HCT116 (cell line): ENCODE results near the gene MYH6. TPM values are rescaled to one million over a fixed set of nuclear protein-coding genes. Genes with fewer than 3 reads are reported as not detected.

ENCODE experiments used
- ATAC-seq: fragments of 200-7000 bp; cut with Tn5 transposase; 2 replicates; pipeline ENCODE4 v1.9.1; 2020; ENCODE audit warnings: mild to moderate bottlenecking, moderate library complexity
- BruUV-seq: library from RNA; stranded (reverse); fragments of 400-500 nt; replicated peaks from 2 replicates; lab custom pipeline; 2021; lab: Mats Ljungman, UMichigan
- CTCF ChIA-PET: fragments of 300-600 bp; sonication (Branson Sonifier 250); formaldehyde crosslinking; loops from one replicate; lab custom pipeline; 2021; ENCODE audit warnings: antibody characterized with exemption; lab: Charles Lee
- POLR2A ChIA-PET: fragments of 300-600, 350-600 bp; sonication (Branson Sonifier 250); formaldehyde crosslinking; loops from one replicate; lab custom pipeline; 2021; ENCODE audit warnings: antibody characterized with exemption; lab: Charles Lee
- RAD21 ChIA-PET, 2 experiments: fragments of 300-600 bp; sonication (Branson Sonifier 250); formaldehyde crosslinking; loops; one replicate each; lab custom pipeline; 2023; ENCODE audit warnings: low total read pairs in 2 of 2; ENCODE audit not compliant: uncharacterized antibody in 2 of 2, unreplicated experiment in 2 of 2, low non-redundant PET in 1 of 2; lab: Charles Lee
- DNase-seq: peaks from one replicate; pipeline ENCODE4 v3.0.0-alpha.2; 2010; ENCODE audit warnings: low read depth, low spot score
- H2AFZ ChIP-seq: fragments of 200-600 bp; shearing (Covaris generic), sonication (generic); 2 replicates; pipeline ENCODE4 v1.6.1; 2017; ENCODE audit warnings: low read depth, mixed run types, mixed read lengths, antibody characterized with exemption, low read length; ENCODE audit not compliant: poor library complexity, severe bottlenecking
- H3K27ac ChIP-seq: 2 replicates; pipeline ENCODE4 v1.5.1; 2012; ENCODE audit warnings: low read depth, low read length
- H3K27me3 ChIP-seq: fragments of 200-600 bp; sonication (generic); 2 replicates; pipeline ENCODE4 v1.6.1; 2016; ENCODE audit warnings: mixed run types, low read length, mixed read lengths; ENCODE audit not compliant: insufficient read depth
- H3K36me3 ChIP-seq, 2 experiments: fragments of 200-500 bp in 1 of 2; fragments of 200-600 bp in 1 of 2; sonication (Bioruptor generic) in 1 of 2; sonication (generic) in 1 of 2; 2 replicates each; pipeline versions ENCODE4 v1.5.1 to v1.6.1; 2014 to 2016; ENCODE audit warnings: low read length in 2 of 2, inconsistent platforms in 1 of 2, mixed read lengths in 1 of 2, mixed run types in 1 of 2; ENCODE audit not compliant: insufficient read depth in 2 of 2, control insufficient read depth in 1 of 2
- H3K4me1 ChIP-seq, 2 experiments: fragments of 200-600 bp in 1 of 2; sonication (generic) in 1 of 2; 2 replicates each; pipeline versions ENCODE4 v1.5.1 to v1.6.1; 2012 to 2017; ENCODE audit warnings: low read length in 2 of 2, inconsistent platforms in 1 of 2, mild to moderate bottlenecking in 1 of 2, mixed read lengths in 1 of 2, mixed run types in 1 of 2, moderate library complexity in 1 of 2; ENCODE audit not compliant: insufficient read depth in 2 of 2, control insufficient read depth in 1 of 2
- H3K4me2 ChIP-seq: fragments of 200-600 bp; sonication (generic); 2 replicates; pipeline ENCODE4 v1.6.1; 2017; ENCODE audit warnings: mixed run types, low read length, mixed read lengths
- H3K4me3 ChIP-seq, 2 experiments: fragments of 200-600 bp in 1 of 2; sonication (generic) in 1 of 2; replicated peaks in 1 of 2; 2 replicates each; pipeline ENCODE4 v1.5.1; 2011 to 2016; ENCODE audit warnings: low read length in 2 of 2, control low read depth in 1 of 2, low read depth in 1 of 2, mild to moderate bottlenecking in 1 of 2, mixed read lengths in 1 of 2, mixed run types in 1 of 2
- H3K79me2 ChIP-seq: fragments of 200-600 bp; sonication (generic); 2 replicates; pipeline ENCODE4 v1.6.1; 2017; ENCODE audit warnings: mild to moderate bottlenecking, mixed run types, low read length, moderate library complexity, mixed read lengths; ENCODE audit not compliant: insufficient read depth
- H3K9ac ChIP-seq: fragments of 200-600 bp; sonication (generic); 2 replicates; pipeline ENCODE4 v1.6.1; 2016; ENCODE audit warnings: low read length, mixed read lengths
- H3K9me2 ChIP-seq: fragments of 200-600 bp; sonication (generic), shearing (Covaris generic); 2 replicates; pipeline ENCODE4 v1.6.1; 2017; ENCODE audit warnings: mixed run types, mild to moderate bottlenecking, moderate library complexity; ENCODE audit not compliant: insufficient read depth
- H3K9me3 ChIP-seq, 2 experiments: fragments of 200-500 bp in 1 of 2; fragments of 200-600 bp in 1 of 2; sonication (Bioruptor generic) in 1 of 2; sonication (generic) in 1 of 2; 2 replicates each; pipeline ENCODE4 v1.6.1; 2014 to 2017; ENCODE audit warnings: low read length in 2 of 2, mixed read lengths in 2 of 2, inconsistent platforms in 1 of 2, low read depth in 1 of 2, mild to moderate bottlenecking in 1 of 2, mixed run types in 1 of 2, moderate library complexity in 1 of 2; ENCODE audit not compliant: control insufficient read depth in 1 of 2, insufficient read depth in 1 of 2
- H4K20me1 ChIP-seq: fragments of 200-600 bp; sonication (generic), shearing (Covaris generic); 2 replicates; pipeline ENCODE4 v1.6.1; 2017; ENCODE audit warnings: mixed run types, mild to moderate bottlenecking, moderate library complexity; ENCODE audit not compliant: insufficient read depth
- EGR1 ChIP-seq: IDR thresholded peaks from 2 replicates; pipeline ENCODE4 v1.6.1; 2012; ENCODE audit warnings: low read depth
- ELF1 ChIP-seq: IDR thresholded peaks from 2 replicates; pipeline ENCODE4 v1.6.1; 2012; ENCODE audit warnings: low read depth, borderline replicate concordance
- EZH2 ChIP-seq: fragments of 200-600 bp; sonication (generic); IDR thresholded peaks from 2 replicates; pipeline ENCODE4 v1.6.1; 2017; ENCODE audit warnings: antibody characterized with exemption, mixed run types
- FOSL1 ChIP-seq: IDR thresholded peaks from 2 replicates; pipeline ENCODE4 v1.6.1; 2012; ENCODE audit warnings: low read depth
- MAX ChIP-seq: IDR thresholded peaks from 2 replicates; pipeline ENCODE4 v1.6.1; 2012
- POLR2A ChIP-seq: IDR thresholded peaks from 2 replicates; pipeline ENCODE4 v1.7.0; 2011; ENCODE audit warnings: borderline replicate concordance; ENCODE audit not compliant: insufficient read depth, insufficient read length; ENCODE audit errors: extremely low read depth
- POLR2AphosphoS5 ChIP-seq: IDR thresholded peaks from 2 replicates; pipeline ENCODE4 v1.6.1; 2011; ENCODE audit warnings: mild to moderate bottlenecking, low read depth, low read length, moderate library complexity
- REST ChIP-seq: IDR thresholded peaks from 2 replicates; pipeline ENCODE4 v1.6.1; 2012; ENCODE audit warnings: low read depth
- SP1 ChIP-seq: IDR thresholded peaks from 2 replicates; pipeline ENCODE4 v1.6.1; 2012; ENCODE audit warnings: low read depth
- SRF ChIP-seq: IDR thresholded peaks from 2 replicates; pipeline ENCODE4 v1.6.1; 2012; ENCODE audit warnings: low read depth
- TCF7L2 ChIP-seq: IDR thresholded peaks from 2 replicates; pipeline ENCODE4 v1.7.0; 2011; ENCODE audit warnings: borderline replicate concordance, inconsistent platforms; ENCODE audit not compliant: insufficient read depth, insufficient read length; ENCODE audit errors: extremely low read depth
- YY1 ChIP-seq: IDR thresholded peaks from 2 replicates; pipeline ENCODE4 v1.6.1; 2011; ENCODE audit warnings: low read length, low read depth, moderate library complexity, mild to moderate bottlenecking; ENCODE audit not compliant: insufficient replicate concordance; ENCODE audit errors: extremely low read depth
- ZBTB33 ChIP-seq: IDR thresholded peaks from 2 replicates; pipeline ENCODE4 v1.6.1; 2011; ENCODE audit warnings: mild to moderate bottlenecking, low read length, moderate library complexity; ENCODE audit not compliant: insufficient replicate concordance; ENCODE audit errors: extremely low read depth
- ZFX ChIP-seq: fragments of 450-650 bp; IDR thresholded peaks from 2 replicates; pipeline ENCODE4 v1.6.1; 2017
- ZNF274 ChIP-seq: fragments of 200-500 bp; sonication (Bioruptor generic); IDR thresholded peaks from 2 replicates; pipeline ENCODE4 v1.6.1; 2014; ENCODE audit warnings: mild to moderate bottlenecking, low read depth, low read length, inconsistent platforms
- intact Hi-C: fragments of 100-400 bp; cut with micrococcal nuclease; formaldehyde crosslinking; loops from 2 replicates; pipeline ENCODE4 v1.10.0; 2022
- total RNA-seq: library from RNA; stranded (reverse); gene quantifications from one replicate; pipeline ENCODE4 v1.2.1, GENCODE V29; 2021; ENCODE audit not compliant: unreplicated experiment

MYH6 gene
- total RNA-seq, 1 experiment from 2014 or later = not detected

- POLR2A ChIA-PET = no interaction called here
- RAD21 ChIA-PET = no interaction called here
- no TSS peak for BruUV-seq
Measured at GRCh38 chr14:23399136-23399535, 8.9 kb downstream of the MYH6 start.

More at GRCh38 chr14:23399136-23399535, 8.9 kb downstream of the MYH6 start:
- Histone ChIP-seq H3K4me3 (no peak overlapping the region), H2AFZ (no peak overlapping the region), H3K27ac (no peak overlapping the region), H3K9ac (no peak overlapping the region), H3K79me2 (no peaks in the 10 kb centered on the region), H3K4me2 (no peak overlapping the region), H3K27me3 (0 out of 2 replicates have a peak, but pooled peaks cover 2% of the 10 kb centered on the region), H3K4me1 (no peaks in the 10 kb centered on the region), H4K20me1 (no peaks in the 10 kb centered on the region), H3K9me3 (no peaks in the 10 kb centered on the region), H3K9me2 (no peaks in the 10 kb centered on the region), H3K36me3 (no peaks in the 10 kb centered on the region)
- intact Hi-C loops = no loop called here
- CTCF ChIA-PET = no interaction called here
- no peak for ATAC-seq
- TF ChIP-seq ZFX (no peak), POLR2AphosphoS5 (no peak), ZNF274 (no peak), FOSL1 (no peak), MAX (no peak), SRF (no peak), SP1 (no peak), TCF7L2 (no peak), POLR2A (no peak), YY1 (no peak), ZBTB33 (no peak), ELF1 (no peak), REST (no peak), EGR1 (no peak), EZH2 (no peak)
- DNase-seq = no peak
